Duodenal mucosa (tissue), 2 donors: ENCODE measurements around the gene GUCD1.

Experiments used
- H3K27ac ChIP-seq: one replicate; pipeline ENCODE4 v1.7.0; 2013; ENCODE audit warnings: low read depth, low read length
- H3K27me3 ChIP-seq, 2 donors: one replicate each; pipeline ENCODE4 v1.7.0; 2013; ENCODE audit warnings: low read length in 2 of 2, control low read depth in 1 of 2; ENCODE audit not compliant: insufficient read depth in 2 of 2, control insufficient read depth in 1 of 2
- H3K36me3 ChIP-seq, 2 donors: one replicate each; pipeline ENCODE4 v1.7.0; 2013; ENCODE audit warnings: low read length in 2 of 2, control low read depth in 1 of 2; ENCODE audit not compliant: insufficient read depth in 2 of 2, control insufficient read depth in 1 of 2
- H3K4me1 ChIP-seq, 2 donors: one replicate each; pipeline ENCODE4 v1.7.0; 2013; ENCODE audit warnings: low read length in 2 of 2, control low read depth in 1 of 2; ENCODE audit not compliant: insufficient read depth in 2 of 2, control insufficient read depth in 1 of 2
- H3K4me3 ChIP-seq, 2 donors: one replicate each; pipeline ENCODE4 v1.7.0; 2013; ENCODE audit warnings: low read length in 2 of 2, low read depth in 1 of 2
- H3K9ac ChIP-seq, 2 donors: one replicate each; pipeline ENCODE4 v1.7.0; 2013; ENCODE audit warnings: low read length in 2 of 2, low read depth in 1 of 2
- H3K9me3 ChIP-seq, 2 donors: one replicate each; pipeline ENCODE4 v1.7.0; 2013; ENCODE audit warnings: low read length in 2 of 2, control low read depth in 1 of 2; ENCODE audit not compliant: control insufficient read depth in 1 of 2

The GUCD1 gene

DNA sequence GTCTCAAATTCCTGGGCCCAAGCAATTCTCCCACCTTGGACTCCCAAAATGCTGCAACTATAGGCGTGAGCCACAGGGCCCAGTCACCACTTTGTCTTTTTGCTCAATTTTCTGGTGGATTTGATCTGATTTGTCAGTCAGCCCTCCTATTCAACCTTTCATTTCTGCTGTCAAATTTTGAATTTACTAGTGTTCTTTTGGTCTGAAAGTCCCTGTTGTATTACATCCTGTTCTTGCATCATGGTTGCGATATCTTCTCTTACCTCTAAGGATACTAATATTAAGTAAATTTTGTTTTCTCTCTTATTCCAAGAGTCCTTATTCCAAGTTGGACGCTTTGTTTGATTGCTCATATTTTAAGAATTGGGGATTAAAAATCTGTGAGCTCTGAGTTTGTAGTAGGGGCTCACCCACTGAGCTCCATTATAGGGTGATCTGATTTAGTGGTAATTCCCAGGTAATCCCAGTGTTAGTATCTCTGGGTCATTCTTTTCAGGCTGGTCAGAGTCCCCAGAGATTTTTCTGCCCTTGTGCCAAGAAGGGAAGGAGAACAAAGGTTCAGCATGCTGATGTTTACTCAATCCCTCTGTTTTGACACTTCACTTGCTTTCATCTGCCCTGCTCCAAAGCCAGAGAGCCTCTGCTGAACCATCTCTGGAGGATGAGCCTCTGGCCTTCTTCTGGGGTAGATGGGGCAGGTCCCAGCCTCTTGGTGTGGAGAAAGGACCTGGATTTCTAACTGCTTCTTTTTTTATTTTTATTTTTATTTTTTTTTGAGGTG lies 49.8 kb downstream of the GUCD1 start:
- H3K4me1 ChIP-seq, result peaks cover 19 to 25% of the 10 kb centered on the region in 2 donors
- H3K27me3 ChIP-seq, result no peaks in the 10 kb centered on the region
- no peak overlapping the region for H3K4me3 ChIP-seq
- no peaks in the 10 kb centered on the region for H3K36me3 ChIP-seq
- H3K9me3 ChIP-seq, result no peaks in the 10 kb centered on the region
- no peak overlapping the region for H3K9ac ChIP-seq
- H3K27ac ChIP-seq, result no peak overlapping the region

DNA sequence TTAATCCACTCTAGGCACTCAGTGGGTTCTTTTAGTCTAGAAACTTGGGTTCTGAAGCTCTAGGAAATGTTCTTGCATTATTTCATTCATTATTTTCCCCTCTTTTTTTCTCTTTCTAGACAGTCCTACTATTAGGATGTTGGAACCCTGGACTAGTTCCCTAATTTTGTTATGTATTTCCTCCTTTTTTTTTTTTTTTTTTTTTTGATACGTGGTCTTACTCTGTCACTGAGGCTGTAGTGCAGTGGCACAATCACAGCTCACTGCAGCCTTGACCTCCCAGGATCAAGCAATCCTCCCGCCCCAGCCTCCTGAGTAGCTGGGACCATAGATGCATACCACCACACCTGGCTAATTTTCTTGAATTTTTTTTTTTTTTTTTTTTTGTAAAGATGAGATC lies 50.4 kb downstream of the GUCD1 start:
- Histone ChIP-seq H3K4me3 (no peak overlapping the region), H3K36me3 (no peaks in the 10 kb centered on the region), H3K9ac (no peak overlapping the region), H3K27ac (no peak overlapping the region), H3K9me3 (no peaks in the 10 kb centered on the region), H3K27me3 (no peaks in the 10 kb centered on the region), H3K4me1 (peaks cover 16 to 25% of the 10 kb centered on the region in 2 donors)

DNA sequence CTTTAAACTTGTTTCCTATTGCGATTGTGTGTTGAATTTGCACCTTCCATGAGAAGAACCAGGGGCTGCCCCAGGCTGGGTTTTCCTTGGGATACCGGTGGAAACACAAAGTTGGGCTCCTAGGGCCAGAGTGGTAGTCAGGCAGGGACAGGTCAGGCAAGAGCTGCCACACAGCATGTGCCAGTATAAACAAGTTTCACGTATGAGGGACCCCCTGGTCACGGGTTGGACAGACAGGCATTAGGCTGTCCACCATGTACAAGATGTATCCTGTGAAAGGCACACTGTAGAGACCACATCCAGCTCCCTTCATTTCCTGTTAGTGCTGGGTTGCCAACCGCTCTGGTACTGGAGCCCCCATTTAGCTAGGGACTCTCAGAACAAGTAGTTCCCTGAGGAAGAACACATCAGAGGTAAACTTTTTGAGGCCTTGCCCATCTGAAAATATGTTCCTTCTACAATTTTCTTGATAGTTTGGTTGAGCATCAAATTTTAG lies 51.0 kb downstream of the GUCD1 start:
- no peaks in the 10 kb centered on the region for H3K9me3 ChIP-seq
- H3K4me1 ChIP-seq, result peaks cover 16 to 25% of the 10 kb centered on the region in 2 donors
- no peak overlapping the region for H3K27ac ChIP-seq
- H3K36me3 ChIP-seq, result no peaks in the 10 kb centered on the region
- no peak overlapping the region for H3K4me3 ChIP-seq
- no peaks in the 10 kb centered on the region for H3K27me3 ChIP-seq
- H3K9ac ChIP-seq, result no peak overlapping the region

DNA sequence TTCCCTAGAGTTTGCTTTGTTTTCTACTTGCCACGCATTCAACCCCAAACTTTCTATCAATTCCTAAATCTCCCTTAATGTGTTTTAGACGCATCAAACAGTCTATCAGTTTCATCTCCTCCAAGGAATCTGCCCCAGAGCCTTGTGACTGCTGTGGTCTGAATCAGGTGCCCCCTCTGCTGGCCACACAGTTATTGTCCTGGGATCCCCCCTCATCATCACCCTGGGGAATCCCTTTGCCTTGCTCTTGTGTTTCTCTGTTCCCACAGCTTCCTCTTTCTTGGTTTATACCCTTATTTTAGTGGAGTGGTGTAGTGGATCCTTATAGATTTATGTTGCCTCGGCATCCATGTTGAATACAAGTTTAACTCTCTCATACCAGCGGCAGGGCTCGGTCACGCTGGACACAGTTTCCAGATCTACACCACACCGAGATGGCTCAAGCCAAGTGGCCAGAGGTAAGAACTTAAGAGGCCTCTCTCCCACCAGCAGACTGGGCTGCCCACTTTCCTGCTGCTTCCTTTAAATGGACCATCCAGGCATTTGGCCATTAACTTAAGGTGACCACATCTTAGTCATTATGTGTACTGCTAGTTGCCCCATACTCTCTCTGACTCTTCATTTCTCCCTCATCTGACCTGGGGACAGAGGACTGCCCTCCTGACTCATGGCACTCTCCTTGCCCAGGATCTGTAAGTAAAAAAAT lies 51.6 kb downstream of the GUCD1 start:
- Histone ChIP-seq H3K36me3 (no peaks in the 10 kb centered on the region), H3K9ac (no peak overlapping the region), H3K4me1 (peaks cover 16 to 25% of the 10 kb centered on the region in 2 donors), H3K4me3 (no peak overlapping the region), H3K27me3 (no peaks in the 10 kb centered on the region), H3K27ac (no peak overlapping the region), H3K9me3 (no peaks in the 10 kb centered on the region)

- no peaks in the 10 kb centered on the region for H3K9me3 ChIP-seq
- H3K9ac ChIP-seq, result no peak overlapping the region
- H3K4me3 ChIP-seq, result no peak overlapping the region
- H3K4me1 ChIP-seq, result peaks cover 16 to 25% of the 10 kb centered on the region in 2 donors
- H3K36me3 ChIP-seq, result no peaks in the 10 kb centered on the region
- no peaks in the 10 kb centered on the region for H3K27me3 ChIP-seq
- H3K27ac ChIP-seq, result no peak overlapping the region
Observed at GRCh38 chr22:24502541-24502940, 52.4 kb downstream of the GUCD1 start.

- peaks cover 13 to 23% of the 10 kb centered on the region in 2 donors for H3K4me1 ChIP-seq
- H3K27me3 ChIP-seq, result no peaks in the 10 kb centered on the region
- no peak overlapping the region for H3K27ac ChIP-seq
- H3K9me3 ChIP-seq, result no peaks in the 10 kb centered on the region
- no peak overlapping the region for H3K4me3 ChIP-seq
- no peak overlapping the region for H3K9ac ChIP-seq
- no peaks in the 10 kb centered on the region for H3K36me3 ChIP-seq
Observed at GRCh38 chr22:24502034-24502433, 52.9 kb downstream of the GUCD1 start.

GRCh38 chr22:24501301-24502005 lies 53.5 kb downstream of the GUCD1 start:
- Histone ChIP-seq H3K27me3 (no peaks in the 10 kb centered on the region), H3K4me1 (peaks cover 7 to 17% of the 10 kb centered on the region in 2 donors), H3K4me3 (no peak overlapping the region), H3K27ac (no peak overlapping the region), H3K9ac (no peak overlapping the region), H3K36me3 (no peaks in the 10 kb centered on the region), H3K9me3 (no peaks in the 10 kb centered on the region)

- no peaks in the 10 kb centered on the region for H3K36me3 ChIP-seq
- no peaks in the 10 kb centered on the region for H3K9me3 ChIP-seq
- H3K4me1 ChIP-seq, result peaks cover 3 to 12% of the 10 kb centered on the region in 2 donors
- peaks cover 0 to 4% of the 10 kb centered on the region in 2 donors for H3K27me3 ChIP-seq
- H3K9ac ChIP-seq, result no peak overlapping the region
- H3K27ac ChIP-seq, result no peak overlapping the region
- H3K4me3 ChIP-seq, result no peak overlapping the region
Observed at GRCh38 chr22:24500277-24500820, 54.6 kb downstream of the GUCD1 start.

DNA sequence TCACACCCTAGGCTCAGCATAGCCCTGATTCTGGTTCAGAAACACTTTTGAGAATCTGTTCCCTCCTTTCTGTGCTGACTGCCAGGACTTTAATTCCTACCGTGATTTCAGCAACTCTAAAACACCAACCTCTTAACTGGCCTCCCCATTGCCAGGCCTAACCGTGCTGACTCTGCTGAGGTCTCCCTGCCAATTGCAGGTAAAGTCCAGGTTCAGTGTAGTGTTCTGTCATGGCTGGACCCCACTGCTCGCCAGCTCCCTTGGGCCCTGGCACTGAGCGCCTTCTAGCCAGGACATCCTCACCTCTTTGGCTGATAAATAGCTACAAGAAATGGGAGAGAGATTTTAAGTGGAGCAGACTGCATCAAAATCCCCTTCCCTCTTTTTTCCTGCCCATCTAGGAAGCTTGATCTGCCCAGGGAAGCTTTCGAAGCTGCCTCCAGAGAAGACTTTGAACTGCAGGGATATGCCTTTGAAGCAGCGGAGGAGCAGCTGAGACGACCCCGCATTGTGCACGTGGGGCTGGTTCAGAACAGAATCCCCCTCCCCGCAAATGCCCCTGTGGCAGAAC lies 55.1 kb downstream of the GUCD1 start:
- Histone ChIP-seq H3K4me1 (peaks cover 3 to 7% of the 10 kb centered on the region in 2 donors), H3K36me3 (no peaks in the 10 kb centered on the region), H3K27me3 (peaks cover 5 to 9% of the 10 kb centered on the region in 2 donors), H3K27ac (no peak overlapping the region), H3K9me3 (no peaks in the 10 kb centered on the region), H3K9ac (no peak overlapping the region), H3K4me3 (no peak overlapping the region)
